HepG2 (cell line): ENCODE measurements around the gene SOSTDC1. TPM values are rescaled to one million over a fixed set of nuclear protein-coding genes. Genes with fewer than 3 reads are reported as not detected.
A peak's percentile ranks its signal among the peaks of the same experiment; 100 is the strongest.

ENCODE experiments used
- AGO2 ChIP-seq: fragments of 200-400 bp; formaldehyde crosslinking; optimal IDR thresholded peaks from 2 replicates; pipeline ENCODE3; 2017; ENCODE audit warnings: mild to moderate bottlenecking, low read depth, low read length, moderate library complexity
- KLF9 ChIP-seq: IDR thresholded peaks from 2 replicates; pipeline ENCODE4 v1.6.1; 2016; ENCODE audit warnings: low read depth
- MAFG ChIP-seq: sonication (generic); formaldehyde crosslinking; IDR thresholded peaks from 2 replicates; pipeline ENCODE4 v1.5.1; 2020; ENCODE audit warnings: mild to moderate bottlenecking, missing genetic modification reagents
- NFE2 ChIP-seq: sonication (generic); formaldehyde crosslinking; IDR thresholded peaks from 2 replicates; pipeline ENCODE4 v1.4.0; 2020; ENCODE audit warnings: missing genetic modification reagents
- NFKB2 ChIP-seq: sonication (generic); formaldehyde crosslinking; IDR thresholded peaks from 2 replicates; pipeline ENCODE4 v1.4.0; 2020; ENCODE audit warnings: missing genetic modification reagents, borderline replicate concordance
- PPARG ChIP-seq: conservative IDR thresholded peaks from 2 replicates; pipeline ENCODE4 v1.6.1; 2016; ENCODE audit warnings: missing biosample characterization, missing genetic modification reagents
- PRDM15 ChIP-seq: sonication (generic); formaldehyde crosslinking; IDR thresholded peaks from 2 replicates; pipeline ENCODE4 v1.4.0; 2020; ENCODE audit warnings: missing genetic modification reagents
- PRPF4 ChIP-seq: fragments of 200-400 bp; formaldehyde crosslinking; IDR thresholded peaks from 2 replicates; pipeline ENCODE4 v1.6.1; 2016; ENCODE audit warnings: low read length, low read depth; ENCODE audit not compliant: poor library complexity, severe bottlenecking
- SRF ChIP-seq: IDR thresholded peaks from 2 replicates; pipeline ENCODE4 v1.6.1; 2011; ENCODE audit warnings: mild to moderate bottlenecking, low read depth, low read length, moderate library complexity
- STAG1 ChIP-seq: sonication (generic); formaldehyde crosslinking; IDR thresholded peaks from 2 replicates; pipeline ENCODE4 v1.4.0; 2020; ENCODE audit warnings: missing genetic modification reagents
- TOPORS ChIP-seq: sonication (generic); formaldehyde crosslinking; IDR thresholded peaks from 2 replicates; pipeline ENCODE4 v1.8.0; 2023; ENCODE audit warnings: mild to moderate bottlenecking, missing genetic modification reagents
- ZNF124 ChIP-seq: sonication (generic); formaldehyde crosslinking; IDR thresholded peaks from 2 replicates; pipeline ENCODE4 v1.4.0; 2020; ENCODE audit warnings: missing genetic modification reagents
- ZNF143 ChIP-seq: sonication (generic); formaldehyde crosslinking; IDR thresholded peaks from 2 replicates; pipeline ENCODE4 v1.4.0; 2020; ENCODE audit warnings: missing genetic modification reagents
- polyA plus RNA-seq, 8 experiments: library from polyadenylated mRNA; depleted of rRNA in 3 of 8; stranded (reverse) in 7 of 8; unstranded in 1 of 8; fragments of >200 nt; fragmentation: Illumina TruSeq in 4 of 8; extraction: Trizol in 4 of 8; gene quantifications; 2 replicates each; pipeline versions ENCODE4 v1.2.1 to v1.2.3, GENCODE V29; 2011 to 2016; ENCODE audit warnings: low read depth in 4 of 8, missing spikeins in 1 of 8, mixed read lengths in 1 of 8; ENCODE audit not compliant: insufficient read depth in 1 of 8
- total RNA-seq, 5 experiments: library from RNA; depleted of rRNA; stranded (reverse); fragments of >200 nt; fragmentation: Illumina TruSeq; extraction: Trizol; gene quantifications; 2 replicates each; pipeline ENCODE4 v1.2.3, GENCODE V29; 2016; ENCODE audit warnings: low read depth in 1 of 5
- TF ChIP-seq, protein P1 (sequence below): sonication (generic); formaldehyde crosslinking; IDR thresholded peaks from 2 replicates; pipeline ENCODE4 v1.5.0; 2020; ENCODE audit warnings: missing genetic modification reagents, mild to moderate bottlenecking, borderline replicate concordance
- TF ChIP-seq, protein P2 (sequence below): sonication (generic); formaldehyde crosslinking; IDR thresholded peaks from 2 replicates; pipeline ENCODE4 v1.5.1; 2020; ENCODE audit warnings: mild to moderate bottlenecking, missing genetic modification reagents, borderline replicate concordance

SOSTDC1 gene
- total and polyA plus RNA-seq, 2 of the 13 experiments (the other 11 are each of a cell fraction or from before 2014, with no cell fraction given), result not detected

GRCh38 chr7:16421333-16422102 is 44.0 kb downstream of the SOSTDC1 start, which contains the start of gene CRPPA (continued):
- peak; percentile 58; the same call in 1 of the 2 replicates for TF ChIP-seq TOPORS (CRISPR knock-in tag)
- peak; percentile 55 for TF ChIP-seq AGO2
- TF ChIP-seq KLF9 (CRISPR knock-in tag), result no peak
- no peak for TF ChIP-seq ZNF124
- no peak for TF ChIP-seq NFE2 (CRISPR knock-in tag)
- TF ChIP-seq NFKB2 (CRISPR knock-in tag), result no peak
- TF ChIP-seq PRPF4, result no peak
- no peak for TF ChIP-seq SRF
- no peak for TF ChIP-seq PPARG (CRISPR knock-in tag)
- TF ChIP-seq, protein P1, sequence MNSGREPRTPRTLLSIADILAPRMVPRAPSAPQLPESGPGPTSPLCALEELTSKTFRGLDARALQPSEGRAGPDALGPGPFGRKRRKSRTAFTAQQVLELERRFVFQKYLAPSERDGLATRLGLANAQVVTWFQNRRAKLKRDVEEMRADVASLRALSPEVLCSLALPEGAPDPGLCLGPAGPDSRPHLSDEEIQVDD, result no peak
- TF ChIP-seq PRDM15, result no peak
- TF ChIP-seq STAG1 (CRISPR knock-in tag), result no peak
- 0 out of 2 replicates have a peak, but pooled peaks have one; percentile 60 for TF ChIP-seq MAFG (CRISPR knock-in tag)
- TF ChIP-seq, protein P2, sequence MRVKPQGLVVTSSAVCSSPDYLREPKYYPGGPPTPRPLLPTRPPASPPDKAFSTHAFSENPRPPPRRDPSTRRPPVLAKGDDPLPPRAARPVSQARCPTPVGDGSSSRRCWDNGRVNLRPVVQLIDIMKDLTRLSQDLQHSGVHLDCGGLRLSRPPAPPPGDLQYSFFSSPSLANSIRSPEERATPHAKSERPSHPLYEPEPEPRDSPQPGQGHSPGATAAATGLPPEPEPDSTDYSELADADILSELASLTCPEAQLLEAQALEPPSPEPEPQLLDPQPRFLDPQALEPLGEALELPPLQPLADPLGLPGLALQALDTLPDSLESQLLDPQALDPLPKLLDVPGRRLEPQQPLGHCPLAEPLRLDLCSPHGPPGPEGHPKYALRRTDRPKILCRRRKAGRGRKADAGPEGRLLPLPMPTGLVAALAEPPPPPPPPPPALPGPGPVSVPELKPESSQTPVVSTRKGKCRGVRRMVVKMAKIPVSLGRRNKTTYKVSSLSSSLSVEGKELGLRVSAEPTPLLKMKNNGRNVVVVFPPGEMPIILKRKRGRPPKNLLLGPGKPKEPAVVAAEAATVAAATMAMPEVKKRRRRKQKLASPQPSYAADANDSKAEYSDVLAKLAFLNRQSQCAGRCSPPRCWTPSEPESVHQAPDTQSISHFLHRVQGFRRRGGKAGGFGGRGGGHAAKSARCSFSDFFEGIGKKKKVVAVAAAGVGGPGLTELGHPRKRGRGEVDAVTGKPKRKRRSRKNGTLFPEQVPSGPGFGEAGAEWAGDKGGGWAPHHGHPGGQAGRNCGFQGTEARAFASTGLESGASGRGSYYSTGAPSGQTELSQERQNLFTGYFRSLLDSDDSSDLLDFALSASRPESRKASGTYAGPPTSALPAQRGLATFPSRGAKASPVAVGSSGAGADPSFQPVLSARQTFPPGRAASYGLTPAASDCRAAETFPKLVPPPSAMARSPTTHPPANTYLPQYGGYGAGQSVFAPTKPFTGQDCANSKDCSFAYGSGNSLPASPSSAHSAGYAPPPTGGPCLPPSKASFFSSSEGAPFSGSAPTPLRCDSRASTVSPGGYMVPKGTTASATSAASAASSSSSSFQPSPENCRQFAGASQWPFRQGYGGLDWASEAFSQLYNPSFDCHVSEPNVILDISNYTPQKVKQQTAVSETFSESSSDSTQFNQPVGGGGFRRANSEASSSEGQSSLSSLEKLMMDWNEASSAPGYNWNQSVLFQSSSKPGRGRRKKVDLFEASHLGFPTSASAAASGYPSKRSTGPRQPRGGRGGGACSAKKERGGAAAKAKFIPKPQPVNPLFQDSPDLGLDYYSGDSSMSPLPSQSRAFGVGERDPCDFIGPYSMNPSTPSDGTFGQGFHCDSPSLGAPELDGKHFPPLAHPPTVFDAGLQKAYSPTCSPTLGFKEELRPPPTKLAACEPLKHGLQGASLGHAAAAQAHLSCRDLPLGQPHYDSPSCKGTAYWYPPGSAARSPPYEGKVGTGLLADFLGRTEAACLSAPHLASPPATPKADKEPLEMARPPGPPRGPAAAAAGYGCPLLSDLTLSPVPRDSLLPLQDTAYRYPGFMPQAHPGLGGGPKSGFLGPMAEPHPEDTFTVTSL (CRISPR knock-in tag), result no peak
- TF ChIP-seq ZNF143 (CRISPR knock-in tag), result no peak
